ENCODE results near the gene FNBP1L.

- TF ChIP-seq CTCF (IDR thresholded peaks at IDR 0.05) (no peak), POLR2A (IDR thresholded peaks at IDR 0.05) (no peak)
These were observed 7.6 kb upstream of the FNBP1L start for GRCh38 chr1:93440272-93440671.

Measured in testis (tissue), 2 donors.